Heart left ventricle (tissue), 16 donors: ENCODE results near the gene SYDE2. TPM values are rescaled to one million over a fixed set of nuclear protein-coding genes. Genes with fewer than 3 reads are reported as not detected.
"Not testable (repeated sequence)": the region's sequence is repeated elsewhere in the genome, so short reads cannot be mapped to it uniquely, and the experiment has no call there.

Source experiments
- ATAC-seq, 4 donors: fragments of 200-7000 bp; cut with Tn5 transposase; one replicate each; pipeline ENCODE4 v1.9.1; 2020 to 2022; ENCODE audit warnings: moderate library complexity in 4 of 4, mild to moderate bottlenecking in 3 of 4, moderate number of reproducible peaks in 1 of 4
- DNase-seq, 5 donors: peaks; one replicate each; pipeline ENCODE4 v3.0.0-alpha.2; 2020
- H3K27ac ChIP-seq, 12 donors: fragments of 200-600 bp; sonication (generic) in 4 of 12; one replicate each; pipeline versions ENCODE4 v1.5.0 to v1.8.0; 2016 to 2022; ENCODE audit warnings: mild to moderate bottlenecking in 2 of 12
- H3K27me3 ChIP-seq, 9 donors: fragments of 200-600 bp; sonication (generic) in 2 of 9; one replicate each; pipeline versions ENCODE4 v1.5.1 to v1.8.0; 2016 to 2022; ENCODE audit warnings: mild to moderate bottlenecking in 3 of 9
- H3K36me3 ChIP-seq, 9 donors: fragments of 200-600 bp; sonication (generic) in 2 of 9; one replicate each; pipeline versions ENCODE4 v1.5.0 to v1.8.0; 2018 to 2022; ENCODE audit warnings: mild to moderate bottlenecking in 2 of 9
- H3K4me1 ChIP-seq, 12 donors: fragments of 200-600 bp; sonication (generic) in 4 of 12; one replicate each; pipeline versions ENCODE4 v1.5.0 to v1.8.0; 2016 to 2022; ENCODE audit warnings: mild to moderate bottlenecking in 3 of 12
- H3K4me3 ChIP-seq, 12 donors: fragments of 200-600 bp; sonication (generic) in 4 of 12; one replicate each; pipeline versions ENCODE4 v1.5.0 to v1.8.0; 2017 to 2022; ENCODE audit warnings: mild to moderate bottlenecking in 9 of 12, moderate library complexity in 4 of 12
- H3K9me3 ChIP-seq, 12 donors: fragments of 200-600 bp; sonication (generic) in 4 of 12; one replicate each; pipeline versions ENCODE4 v1.5.0 to v1.8.0; 2016 to 2022; ENCODE audit warnings: mild to moderate bottlenecking in 1 of 12
- POLR2A ChIP-seq, 2 donors: fragments of 450-650 bp; IDR thresholded peaks; one replicate each; pipeline ENCODE4 v1.6.1; 2017; ENCODE audit warnings: antibody characterized with exemption in 2 of 2, mild to moderate bottlenecking in 2 of 2, moderate library complexity in 2 of 2
- WGBS, 4 donors: extraction: QIAGEN DNeasy Blood & Tissue Kit in 2 of 4; methylation state at CpG; one replicate each; pipeline versions ENCODE4 v1.1.5 to v1.1.7; 2013 to 2018; 5-methylcytosine and 5-hydroxymethylcytosine counted together
- intact Hi-C, 10 donors: fragments of 100-400 bp; cut with DNase I; formaldehyde crosslinking; loops; one replicate each; pipeline versions ENCODE4 v1.11.1 to v1.14.2; 2022
- polyA plus RNA-seq, 2 donors: library from polyadenylated mRNA; stranded (reverse); fragments of 200-250 nt; gene quantifications; one replicate each; pipeline ENCODE4 v1.2.3, GENCODE V29; 2013
- total RNA-seq, 9 donors: library from RNA; depleted of rRNA in 2 of 9; stranded (reverse); fragments of >200 nt in 2 of 9; fragmentation: NEBNext Ultra II Directional in 3 of 9; extraction: Animal tissue kit (Norgen Biotek cat#: 25700) in 3 of 9; gene quantifications; one replicate each; pipeline versions ENCODE4 v1.1.0 to v1.2.4, GENCODE V29; 2016 to 2023
- TF ChIP-seq, protein P1 (sequence below), 12 donors: fragments of 200-600 bp; sonication (generic) in 4 of 12; IDR thresholded peaks; one replicate each; pipeline versions ENCODE4 v1.5.0 to v1.8.0; 2018 to 2022; ENCODE audit warnings: antibody characterized with exemption in 12 of 12, mild to moderate bottlenecking in 5 of 12
- donor health status: ischemic (EF 13 %, LVEDD 7.1; RV severe dilation, severe dysfunction).
- donor health status: healthy with polysubstance abuse.
- donor health status: DM: no; HTN: yes; CAD: no.
- donor health status: DM: no; HTN: no; CAD: no.
- donor health status: ischemic (EF 25% LVEDD 6.9; RV normal size, moderate dysfunction).
- donor health status: ischemic (EF 25% LVEDD 5.7; RV mildly dilated, moderate dysfunction).
- donor health status: healthy.
- donor health status: DM: yes; HTN: yes; CAD: no.
- donor health status: ischemic (EF 35%, LVEDD 5.7; RV mildly dilated, moderate dysfunction).
- donor health status: nonischemic (EF 11% LVEDD 7.7; RV severe dilation, severe dysfunction).
- donor health status: DM: yes; HTN: yes; CAD: no.
- donor health status: PGD.
- donor health status: ischemic (EF 29% LVEDD 5.4; RV normal size, mild dysfunction).
- donor health status: nonischemic (EF 23%, LVEDD 6.1; RV moderate dilation, normal function).

The SYDE2 gene
- total and polyA plus RNA-seq, 11 donors = 2.4 to 25.8 (median 19.4) TPM

DNA sequence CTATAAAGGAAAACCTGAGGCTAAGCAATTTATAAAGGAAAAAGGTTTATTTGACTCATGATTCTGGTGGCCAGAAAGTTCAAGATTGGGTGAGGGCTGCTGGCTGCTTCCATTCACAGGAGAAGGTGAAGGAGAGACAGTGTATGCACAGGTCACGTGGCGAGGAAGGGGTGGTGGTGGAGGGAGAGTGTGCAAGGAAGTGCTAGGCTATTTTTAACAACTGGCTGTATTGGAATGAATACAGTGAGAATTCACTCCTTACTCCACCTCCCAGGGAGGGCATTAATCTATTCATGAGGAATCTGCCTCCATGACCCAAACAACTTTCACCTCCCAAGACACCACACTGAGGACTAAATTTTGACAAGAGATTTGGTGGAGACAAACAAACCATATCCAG lies 51.0 kb downstream of the SYDE2 start:
- Histone ChIP-seq H3K36me3 (no peaks in the 10 kb centered on the region), H3K27ac (peak overlapping the region in 7 of 12 donors; percentile 11 to 59 (median 41)), H3K9me3 (no peaks in the 10 kb centered on the region), H3K4me1 (peaks cover 0 to 37% (median 3%) of the 10 kb centered on the region in 12 donors), H3K4me3 (no peak overlapping the region), H3K27me3 (no peaks in the 10 kb centered on the region)
- peak in 3 of 5 donors; percentile 30 to 32 (median 30) for DNase-seq
- ATAC-seq = peak; percentile 81 to 88 (median 84)
- TF ChIP-seq, protein P1, sequence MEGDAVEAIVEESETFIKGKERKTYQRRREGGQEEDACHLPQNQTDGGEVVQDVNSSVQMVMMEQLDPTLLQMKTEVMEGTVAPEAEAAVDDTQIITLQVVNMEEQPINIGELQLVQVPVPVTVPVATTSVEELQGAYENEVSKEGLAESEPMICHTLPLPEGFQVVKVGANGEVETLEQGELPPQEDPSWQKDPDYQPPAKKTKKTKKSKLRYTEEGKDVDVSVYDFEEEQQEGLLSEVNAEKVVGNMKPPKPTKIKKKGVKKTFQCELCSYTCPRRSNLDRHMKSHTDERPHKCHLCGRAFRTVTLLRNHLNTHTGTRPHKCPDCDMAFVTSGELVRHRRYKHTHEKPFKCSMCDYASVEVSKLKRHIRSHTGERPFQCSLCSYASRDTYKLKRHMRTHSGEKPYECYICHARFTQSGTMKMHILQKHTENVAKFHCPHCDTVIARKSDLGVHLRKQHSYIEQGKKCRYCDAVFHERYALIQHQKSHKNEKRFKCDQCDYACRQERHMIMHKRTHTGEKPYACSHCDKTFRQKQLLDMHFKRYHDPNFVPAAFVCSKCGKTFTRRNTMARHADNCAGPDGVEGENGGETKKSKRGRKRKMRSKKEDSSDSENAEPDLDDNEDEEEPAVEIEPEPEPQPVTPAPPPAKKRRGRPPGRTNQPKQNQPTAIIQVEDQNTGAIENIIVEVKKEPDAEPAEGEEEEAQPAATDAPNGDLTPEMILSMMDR (IDR thresholded peaks at IDR 0.05) = no peak
- TF ChIP-seq POLR2A (IDR thresholded peaks at IDR 0.05) = no peak
- 6 to 28% (median 21%) methylated on average over 2 of the region's 2 CpGs for WGBS, 4 donors
- intact Hi-C loops = loop anchor here in 1 of 10 donors (10.0 kb wide), 1 partner anchor 45 kb away; no protein-coding TSS in a partner anchor

DNA sequence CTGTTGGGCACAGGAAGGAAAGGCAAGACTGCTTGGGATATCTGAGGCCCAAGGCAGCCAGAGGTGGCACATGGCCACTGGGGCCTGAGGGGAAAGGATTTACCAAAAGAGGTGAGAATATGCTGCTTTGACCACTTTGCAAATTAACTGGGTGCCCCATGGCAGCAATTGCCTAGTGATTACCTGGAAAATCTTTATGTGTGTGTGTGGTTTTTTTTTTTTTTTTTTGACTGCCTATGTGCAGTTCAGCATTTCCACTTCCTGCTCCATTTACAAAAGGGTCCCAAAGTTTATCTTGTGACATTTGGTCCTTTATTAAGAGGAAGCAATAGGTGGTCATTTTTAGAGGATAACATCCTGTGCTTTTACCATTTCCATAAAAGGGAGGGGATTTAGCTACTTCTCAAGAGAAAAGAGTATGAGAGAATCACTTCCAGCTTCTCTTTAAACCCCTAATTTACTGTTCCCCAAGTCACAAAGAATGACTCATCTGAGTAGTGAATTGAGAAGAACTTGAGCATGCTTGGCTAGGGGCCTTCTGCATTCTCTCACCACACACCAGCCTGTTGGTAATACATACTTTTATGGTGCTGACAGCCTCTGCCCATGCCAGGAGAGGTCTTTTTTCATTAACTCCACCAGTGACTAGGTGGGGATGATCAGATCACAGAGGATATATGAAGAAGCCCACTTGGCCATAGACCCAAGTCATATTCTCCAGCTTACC lies 52.1 kb downstream of the SYDE2 start:
- H3K4me3 ChIP-seq = no peak overlapping the region
- intact Hi-C loops = loop anchor here in 1 of 10 donors (10.0 kb wide), 1 partner anchor 46 kb away; no protein-coding TSS in a partner anchor
- TF ChIP-seq POLR2A (IDR thresholded peaks at IDR 0.05) = no peak
- TF ChIP-seq, protein P1 (IDR thresholded peaks at IDR 0.05) = no peak
- no peaks in the 10 kb centered on the region for H3K36me3 ChIP-seq
- H3K9me3 ChIP-seq = no peaks in the 10 kb centered on the region
- DNase-seq = peak in 3 of 5 donors; percentile 40 to 50 (median 43)
- H3K27me3 ChIP-seq = no peaks in the 10 kb centered on the region
- H3K4me1 ChIP-seq = peaks cover 0 to 37% (median 3%) of the 10 kb centered on the region in 12 donors
- peak; percentile 71 to 84 (median 80) for ATAC-seq
- peak overlapping the region in 5 of 12 donors; percentile 27 to 59 (median 41) for H3K27ac ChIP-seq

DNA sequence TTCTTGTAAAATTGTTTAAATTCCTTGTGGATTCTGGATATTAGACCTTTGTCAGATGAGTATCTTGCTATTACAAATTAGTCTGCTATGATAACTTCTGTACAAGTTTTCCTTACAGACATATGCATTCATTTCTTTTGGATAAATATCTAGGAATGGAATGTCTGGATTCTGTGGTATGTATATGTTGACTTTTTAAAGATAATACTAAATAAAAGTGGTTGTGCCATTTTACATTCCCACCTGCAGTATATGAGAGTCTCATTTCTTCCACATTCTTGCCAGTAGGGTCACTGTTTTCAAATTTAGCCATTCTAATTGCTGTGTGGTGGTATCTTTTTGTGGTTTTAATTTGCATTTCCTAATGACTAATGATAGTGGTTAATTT lies 53.9 kb downstream of the SYDE2 start:
- no peaks in the 10 kb centered on the region for H3K36me3 ChIP-seq
- no peak overlapping the region for H3K4me3 ChIP-seq
- H3K27me3 ChIP-seq = no peaks in the 10 kb centered on the region
- intact Hi-C loops = loop anchor here in 1 of 10 donors (10.0 kb wide), 1 partner anchor 48 kb away; no protein-coding TSS in a partner anchor
- DNase-seq (no peak), ATAC-seq (no peak)
- peaks cover 0 to 44% (median 1%) of the 10 kb centered on the region in 12 donors for H3K4me1 ChIP-seq
- no peak for TF ChIP-seq POLR2A (IDR thresholded peaks at IDR 0.05)
- TF ChIP-seq, protein P1 (IDR thresholded peaks at IDR 0.05) = no peak
- no peak overlapping the region for H3K27ac ChIP-seq
- H3K9me3 ChIP-seq = no peaks in the 10 kb centered on the region

DNA sequence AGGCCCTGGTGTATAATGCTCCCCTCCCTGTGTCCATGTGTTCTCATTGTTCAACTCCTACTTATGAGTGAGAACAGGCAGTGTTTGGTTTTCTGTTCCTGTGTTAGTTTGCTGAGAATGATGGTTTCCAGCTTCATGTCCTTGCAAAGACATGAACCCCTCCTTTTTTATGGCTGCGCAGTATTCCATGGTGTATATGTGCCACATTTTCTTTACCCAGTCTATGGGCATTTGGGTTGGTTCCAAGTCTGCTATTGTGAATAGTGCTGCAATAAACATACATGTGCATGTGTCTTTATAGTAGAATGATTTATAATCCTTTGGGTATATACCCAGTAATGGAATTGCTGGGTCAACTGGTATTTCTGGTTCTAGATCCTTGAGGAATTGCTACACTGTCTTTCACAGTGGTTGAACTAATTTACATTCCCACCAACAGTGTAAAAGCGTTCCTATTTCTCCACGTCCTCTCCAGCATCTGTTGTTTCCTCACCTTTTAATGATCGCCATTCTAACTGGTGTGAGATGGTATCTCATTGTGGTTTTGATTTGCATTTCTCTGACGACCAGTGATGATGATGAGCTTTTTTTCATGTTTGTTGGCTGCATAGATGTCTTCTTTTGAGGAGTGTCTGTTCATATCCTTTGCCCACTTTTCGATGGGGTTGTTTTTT lies 54.4 kb downstream of the SYDE2 start:
- not testable (repeated sequence) for H3K27me3 ChIP-seq, H3K36me3 ChIP-seq, ATAC-seq, H3K4me3 ChIP-seq, DNase-seq, H3K9me3 ChIP-seq, H3K27ac ChIP-seq
- 79 to 84% (median 83%) methylated on average over 6 of the region's 6 CpGs for WGBS, 4 donors
- intact Hi-C loops = loop anchor here in 1 of 10 donors (10.0 kb wide), 1 partner anchor 48 kb away; no protein-coding TSS in a partner anchor
- peaks cover 0 to 41% (median 1%) of the 10 kb centered on the region in 12 donors for H3K4me1 ChIP-seq
